ENCODE measurements around the gene PCP4.

PCP4 gene

DNA sequence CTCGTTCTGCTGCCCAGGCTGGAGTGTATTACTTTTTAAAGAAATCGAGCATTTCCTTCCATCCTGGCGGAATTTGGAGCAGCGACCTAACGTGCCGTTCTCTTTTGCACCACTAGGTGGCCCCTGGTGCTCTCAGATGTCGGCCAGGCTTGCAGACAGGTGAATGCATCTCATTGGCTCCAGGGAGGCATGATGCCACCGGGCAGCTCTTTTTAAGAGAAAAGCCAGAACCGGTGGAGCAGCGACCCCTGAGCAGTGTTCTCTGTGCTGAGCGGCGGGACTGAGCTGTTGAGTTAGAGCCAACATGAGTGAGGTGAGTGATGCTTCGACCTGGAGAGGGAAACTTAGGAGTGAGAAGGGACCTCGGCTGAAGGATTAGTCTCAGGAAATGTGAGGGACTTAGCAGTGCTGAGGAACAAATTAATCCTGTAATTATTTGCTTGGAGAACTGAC is at the start of gene PCP4:
TSS of gene PCP4 (plus strand) at position 241 of the 453 bp plus-strand sequence. CDS start at position 305, 64 bp downstream.
- DNase-seq: peak; percentile 2 to 3

GRCh38 chr21:39818557-39818956 is 48.7 kb upstream of the PCP4 start:
- no peak for DNase-seq

DNA sequence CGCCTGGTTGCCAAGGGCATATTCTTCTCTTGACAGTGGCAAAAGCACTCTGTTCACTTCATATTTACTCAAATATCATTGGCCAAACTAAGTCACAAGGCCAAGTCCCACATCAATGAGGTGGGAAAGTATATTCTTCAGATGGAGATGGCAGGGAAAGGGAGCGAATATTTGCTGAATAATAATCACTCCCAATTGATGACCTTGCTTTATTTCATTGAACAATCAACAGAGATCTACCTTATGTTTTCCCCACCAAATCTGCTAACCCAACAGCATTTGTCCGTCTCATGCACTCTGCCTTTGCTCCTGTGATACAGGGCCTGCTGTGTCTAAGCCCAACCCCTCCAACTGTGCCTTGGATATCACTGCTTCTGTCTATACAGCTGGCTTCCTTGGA is 45.2 kb upstream of the PCP4 start:
- no peak for DNase-seq

DNA sequence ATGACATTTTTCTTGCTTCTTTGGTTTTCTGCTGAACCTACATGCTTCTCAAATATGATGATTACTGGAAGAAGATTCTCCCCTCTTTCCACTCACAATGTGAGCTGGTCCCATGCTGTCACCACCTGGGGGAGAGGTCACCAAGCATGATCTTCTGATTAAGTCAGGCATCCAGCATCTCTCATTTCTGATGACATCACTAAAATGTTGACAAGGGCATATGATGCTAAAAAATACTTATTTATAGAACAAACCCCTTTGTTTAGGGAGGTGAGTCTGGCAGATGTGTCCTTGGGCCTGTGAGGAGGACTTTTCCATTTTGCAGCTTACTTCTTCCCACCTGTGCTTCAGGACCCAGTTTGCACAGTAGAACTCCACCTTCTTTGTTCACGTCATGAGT is 42.0 kb upstream of the PCP4 start:
- DNase-seq: no peak

GRCh38 chr21:39834543-39834942 is 32.7 kb upstream of the PCP4 start:
- DNase-seq: no peak

DNA sequence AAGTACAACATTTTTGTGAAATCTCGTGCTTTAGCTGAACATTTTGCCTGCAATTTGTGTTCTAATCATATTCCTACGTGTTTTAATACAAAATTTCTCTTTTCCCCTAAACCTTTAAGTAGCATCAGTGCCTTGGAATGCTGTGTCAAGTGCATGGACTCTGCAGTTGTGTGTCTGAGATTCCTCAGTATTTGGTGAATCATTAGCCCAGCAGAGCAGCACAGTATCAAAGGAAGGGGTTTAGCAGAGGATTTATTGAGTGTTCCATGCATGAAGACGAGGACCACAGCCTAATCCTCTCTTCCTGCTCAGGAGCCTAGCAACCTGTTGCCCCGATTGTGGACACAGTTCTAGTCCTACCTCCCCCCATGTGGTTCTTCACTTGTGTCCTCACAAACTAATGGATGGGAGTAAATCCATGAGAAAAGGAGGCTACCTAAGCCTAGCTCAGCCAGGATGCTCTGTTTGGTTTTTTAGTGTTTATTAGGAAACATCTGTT is 29.3 kb upstream of the PCP4 start:
- DNase-seq: no peak

DNA sequence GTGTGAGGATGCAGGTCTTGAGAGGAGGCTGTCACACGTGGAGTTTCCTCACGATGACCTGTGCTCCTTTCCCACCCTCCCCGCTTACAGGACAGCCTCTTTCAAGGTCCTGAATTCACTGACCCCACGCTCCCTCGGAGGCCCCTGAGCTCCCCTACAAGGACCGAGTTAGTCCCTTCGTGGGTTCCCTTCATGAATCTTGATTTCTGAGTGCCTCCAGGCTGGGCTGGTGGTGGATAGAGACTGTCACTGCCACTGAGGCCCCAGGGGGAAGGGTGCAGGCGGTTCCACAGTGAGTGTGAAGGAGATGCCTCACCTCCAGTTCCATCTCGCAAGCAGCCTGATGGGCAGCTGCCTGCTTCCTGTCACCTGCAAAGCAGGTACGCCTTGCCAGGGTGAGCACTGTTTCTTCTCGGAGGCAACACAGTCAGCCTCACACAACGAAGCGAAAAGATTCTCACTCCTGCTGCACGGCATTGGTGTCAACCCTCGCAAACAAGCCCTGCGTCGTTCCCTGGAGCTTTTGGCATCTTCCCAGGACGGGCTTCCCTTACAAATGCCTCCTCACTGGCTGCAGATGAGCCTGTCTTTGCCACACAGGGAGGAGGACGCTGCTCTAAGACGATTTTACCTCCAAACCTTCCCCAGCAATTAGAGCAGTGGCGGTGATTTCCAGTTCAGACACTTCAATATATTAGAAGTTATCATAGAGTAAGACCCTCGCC is 26.7 kb upstream of the PCP4 start:
- DNase-seq: no peak

DNA sequence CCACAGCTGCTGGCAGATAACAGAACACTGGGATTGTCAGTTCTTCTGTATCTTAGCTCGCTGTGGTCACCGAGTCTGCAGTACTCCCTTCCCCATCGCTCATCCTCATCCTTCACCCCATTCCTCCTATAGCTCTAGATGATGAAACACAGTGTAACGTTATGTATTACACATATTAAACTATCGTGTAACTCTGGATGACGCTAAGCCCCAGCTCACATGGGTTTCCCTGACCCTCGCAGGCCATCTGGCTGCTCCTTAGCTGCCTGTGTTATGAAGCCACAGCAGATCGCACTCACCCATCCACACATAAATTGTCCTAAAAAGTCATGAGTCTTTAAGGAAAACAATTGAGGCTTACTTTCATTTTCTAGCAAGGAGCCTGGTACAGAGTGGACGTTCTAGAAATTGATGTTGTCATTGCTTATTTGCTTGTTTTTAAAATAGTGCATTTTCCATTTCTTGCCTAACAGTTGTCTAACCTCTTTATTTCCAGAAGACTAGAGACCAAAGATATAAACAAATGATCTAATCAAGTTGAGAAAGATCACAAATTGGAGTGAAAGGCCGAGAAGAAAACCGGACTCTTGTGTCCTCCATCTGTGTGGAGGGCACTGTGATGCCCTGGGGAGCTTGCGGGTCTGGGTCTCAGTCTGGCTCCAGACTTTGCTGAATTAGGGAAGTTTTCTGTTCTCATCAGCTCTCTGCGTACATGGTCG is 24.3 kb upstream of the PCP4 start:
- DNase-seq: no peak

DNA sequence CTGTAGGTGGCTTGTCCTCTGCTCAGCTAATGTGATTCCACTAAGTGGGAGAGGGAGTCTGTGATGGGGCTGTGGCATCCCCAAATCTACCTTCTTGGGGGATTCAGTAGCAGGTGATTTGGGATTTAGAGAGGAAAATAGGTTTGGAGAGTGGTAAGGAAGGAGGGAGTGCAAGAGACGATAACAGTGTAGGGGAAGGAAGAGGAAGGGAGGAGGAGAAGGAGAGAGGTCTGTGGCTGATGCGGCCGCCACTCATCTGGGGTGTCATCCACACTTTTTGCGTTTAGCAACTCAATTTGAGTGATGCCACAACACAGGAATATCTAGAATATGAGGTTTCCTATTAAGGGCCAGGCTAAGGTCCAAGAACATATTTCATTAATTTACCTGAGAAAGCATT is 23.8 kb upstream of the PCP4 start:
- DNase-seq: no peak

DNA sequence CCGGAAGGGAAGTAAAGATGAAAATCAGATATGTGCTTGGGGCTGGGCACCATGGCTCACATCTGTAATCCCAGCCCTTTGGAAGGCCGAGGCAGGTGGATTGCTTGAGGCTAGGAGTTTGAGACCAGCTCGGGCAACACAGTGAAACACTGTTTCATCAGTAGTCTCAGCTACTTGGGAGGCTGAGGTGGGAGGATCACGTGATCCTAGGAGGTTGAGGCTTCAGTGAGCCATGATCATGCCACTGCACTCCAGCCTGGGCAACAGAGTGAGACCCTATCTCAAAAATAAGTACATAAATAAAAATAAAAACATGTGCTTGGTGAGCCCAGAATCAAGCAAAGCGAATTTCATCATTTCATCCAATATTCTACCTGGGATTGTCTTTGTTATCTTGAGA is 23.3 kb upstream of the PCP4 start:
- DNase-seq: no peak

- no peak for DNase-seq
These were observed 21.6 kb upstream of the PCP4 start for GRCh38 chr21:39845571-39846130.

DNA sequence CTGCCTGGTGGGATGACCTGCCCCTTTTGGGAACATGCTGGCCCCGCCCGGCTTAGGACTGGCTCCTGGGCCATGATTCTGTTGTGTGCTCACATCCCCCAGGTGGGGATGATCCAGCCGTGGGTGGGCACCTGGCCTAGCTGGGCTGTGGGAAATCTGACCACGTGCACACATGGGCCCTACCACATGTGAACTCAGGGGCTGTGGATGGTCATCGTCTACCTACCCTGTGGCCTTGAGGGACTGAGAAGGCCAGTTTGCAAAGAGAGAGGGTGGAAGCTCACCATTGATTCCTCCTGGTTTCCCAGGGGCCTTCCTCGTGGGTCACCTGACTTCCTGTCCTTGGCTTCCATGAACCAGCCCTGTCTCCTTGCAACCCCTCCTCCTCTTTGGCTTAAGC is 19.4 kb upstream of the PCP4 start:
- DNase-seq: no peak

GRCh38 chr21:39849014-39849655 is 18.1 kb upstream of the PCP4 start:
- DNase-seq: no peak

- no peak for DNase-seq
These were observed 16.9 kb upstream of the PCP4 start for GRCh38 chr21:39850333-39850732.

DNA sequence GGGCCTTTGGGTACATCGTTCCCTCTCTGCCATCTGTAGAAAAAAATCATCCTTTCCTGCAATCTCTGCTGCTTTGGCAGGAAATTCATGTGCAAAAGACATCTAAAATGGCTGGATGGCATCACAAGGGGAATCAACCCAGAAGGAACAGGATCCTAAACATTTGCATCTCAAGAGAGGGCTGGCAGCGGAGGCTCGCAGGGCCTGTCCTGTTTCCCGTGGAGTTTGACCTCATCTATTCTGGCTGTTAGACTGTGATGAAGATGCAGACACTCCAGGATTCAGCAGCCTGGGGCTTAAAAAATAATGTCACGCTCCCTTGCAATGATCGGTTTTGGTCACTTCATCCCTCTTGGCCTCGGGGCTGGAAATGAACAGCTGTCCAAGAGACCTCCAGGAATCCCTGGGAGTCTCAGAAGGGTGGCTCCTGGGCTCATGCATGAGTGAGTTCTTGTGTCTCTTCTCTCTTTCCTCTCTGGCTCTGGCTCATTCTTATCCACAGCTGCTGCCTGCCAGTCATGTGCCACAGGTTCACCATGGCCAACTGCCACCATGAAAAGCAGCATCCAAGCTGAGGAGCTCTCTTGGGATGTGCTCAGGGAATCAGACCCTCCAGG is 16.1 kb upstream of the PCP4 start:
- no peak for DNase-seq

DNA sequence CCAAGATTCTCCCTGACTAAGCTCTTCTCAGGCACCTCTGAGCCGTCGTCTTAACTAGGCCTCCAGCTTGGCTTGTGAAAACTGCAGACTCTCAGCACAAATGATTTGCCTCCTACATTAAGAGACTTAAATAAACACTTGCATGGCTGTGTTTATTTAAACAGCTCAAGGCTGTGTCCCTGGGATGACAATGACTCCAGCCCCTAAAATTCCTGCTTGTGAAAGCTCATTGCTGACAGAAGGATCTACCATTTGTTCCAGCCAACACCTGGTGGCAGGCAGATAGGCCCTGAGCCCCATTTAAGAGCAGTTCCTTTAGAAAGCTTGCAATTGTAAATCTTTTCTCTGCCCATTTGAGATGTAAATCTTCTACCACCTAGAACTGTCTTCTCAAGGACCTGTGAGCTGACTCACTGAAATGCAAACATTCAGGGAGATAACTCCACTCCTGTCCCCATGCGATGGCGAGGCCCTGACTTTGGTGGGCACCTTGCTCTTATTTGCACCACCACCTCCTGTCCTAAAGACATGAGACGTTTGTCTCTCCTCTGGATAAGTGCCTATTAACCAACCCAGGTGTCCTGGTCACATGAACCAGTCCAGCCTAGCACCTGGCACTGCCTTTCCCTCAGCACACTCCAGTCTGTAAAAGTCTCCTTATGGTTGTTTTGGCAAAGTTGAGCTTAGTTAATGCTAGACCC is 15.1 kb upstream of the PCP4 start:
- DNase-seq: no peak

GRCh38 chr21:39852726-39853500 is 14.3 kb upstream of the PCP4 start:
- DNase-seq: no peak

GRCh38 chr21:39854572-39854971 is 12.7 kb upstream of the PCP4 start:
- no peak for DNase-seq

DNA sequence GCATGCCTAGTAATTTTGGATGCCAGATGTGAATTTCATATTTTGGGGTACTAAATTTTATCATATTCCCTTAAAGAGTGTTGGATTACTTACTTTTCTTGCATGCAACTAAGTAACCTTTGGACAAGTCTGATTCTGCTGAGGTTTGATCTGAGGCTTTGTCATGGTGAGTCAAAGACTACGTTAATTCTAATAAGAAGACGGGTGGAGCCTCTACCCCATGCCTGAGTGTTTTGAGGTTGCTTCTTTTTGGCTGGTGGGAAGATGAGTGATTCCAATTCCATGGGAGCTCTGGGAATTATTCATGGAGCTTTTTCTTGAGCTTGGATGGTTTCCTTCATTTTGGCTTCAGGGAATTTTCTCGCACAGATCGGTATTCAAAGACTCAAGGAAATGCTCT is 11.6 kb upstream of the PCP4 start:
- no peak for DNase-seq

- DNase-seq: no peak
These were observed 6.6 kb upstream of the PCP4 start for GRCh38 chr21:39860600-39860999.

- no peak for DNase-seq
These were observed 4.1 kb upstream of the PCP4 start for GRCh38 chr21:39863111-39863510.

- DNase-seq: no peak
These were observed 1.1 kb upstream of the PCP4 start for GRCh38 chr21:39866093-39866492.
